Right hindlimb (tissue), 1 donor: ENCODE results near the gene DRD4.

Experiments used
- DNase-seq: peaks from one replicate; pipeline ENCODE4 v3.0.0-alpha.2; 2018

Gene DRD4

DNA sequence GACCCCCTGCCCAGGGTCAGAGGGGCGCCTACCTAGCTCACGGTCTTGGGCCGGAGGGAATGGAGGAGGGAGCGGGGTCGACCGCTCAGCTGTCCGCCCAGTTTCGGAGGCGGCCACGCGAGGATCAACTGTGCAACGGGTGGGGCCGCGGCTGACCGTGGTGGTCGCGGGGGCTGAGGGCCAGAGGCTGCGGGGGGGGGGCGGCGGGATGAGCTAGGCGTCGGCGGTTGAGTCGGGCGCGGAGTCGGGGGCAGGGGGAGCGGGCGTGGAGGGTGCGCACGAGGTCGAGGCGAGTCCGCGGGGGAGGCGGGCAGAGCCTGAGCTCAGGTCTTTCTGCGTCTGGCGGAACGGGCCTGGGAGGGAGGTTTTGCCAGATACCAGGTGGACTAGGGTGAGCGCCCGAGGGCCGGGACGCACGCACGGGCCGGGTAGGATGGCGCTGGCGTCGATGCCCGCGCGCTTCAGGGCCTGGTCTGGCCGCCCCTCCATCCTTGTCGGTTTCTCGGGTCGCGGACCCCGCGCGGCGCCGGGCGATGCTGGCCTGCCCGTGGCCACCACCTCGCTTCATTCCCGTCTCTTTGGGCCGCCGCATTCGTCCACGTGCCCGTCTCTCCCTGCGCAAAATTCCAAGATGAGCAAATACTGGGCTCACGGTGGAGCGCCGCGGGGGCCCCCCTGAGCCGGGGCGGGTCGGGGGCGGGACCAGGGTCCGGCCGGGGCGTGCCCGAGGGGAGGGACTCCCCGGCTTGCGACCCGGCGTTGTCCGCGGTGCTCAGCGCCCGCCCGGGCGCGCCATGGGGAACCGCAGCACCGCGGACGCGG lies at the start of gene DRD4:
DRD4 (plus strand) TSS at position 759 of the 822 bp plus-strand sequence; CDS start at position 795, 36 bp downstream.
- DNase-seq, result peak; percentile 44

GRCh38 chr11:587546-587945 lies 49.5 kb upstream of the DRD4 start:
- no peak for DNase-seq

- DNase-seq, result no peak
Measured at GRCh38 chr11:587978-588380, 49.1 kb upstream of the DRD4 start.

- DNase-seq, result no peak
Measured at GRCh38 chr11:589798-590197, 47.3 kb upstream of the DRD4 start.

GRCh38 chr11:590997-591396 lies 46.1 kb upstream of the DRD4 start:
- no peak for DNase-seq

GRCh38 chr11:592501-592900 lies 44.6 kb upstream of the DRD4 start:
- no peak for DNase-seq

DNA sequence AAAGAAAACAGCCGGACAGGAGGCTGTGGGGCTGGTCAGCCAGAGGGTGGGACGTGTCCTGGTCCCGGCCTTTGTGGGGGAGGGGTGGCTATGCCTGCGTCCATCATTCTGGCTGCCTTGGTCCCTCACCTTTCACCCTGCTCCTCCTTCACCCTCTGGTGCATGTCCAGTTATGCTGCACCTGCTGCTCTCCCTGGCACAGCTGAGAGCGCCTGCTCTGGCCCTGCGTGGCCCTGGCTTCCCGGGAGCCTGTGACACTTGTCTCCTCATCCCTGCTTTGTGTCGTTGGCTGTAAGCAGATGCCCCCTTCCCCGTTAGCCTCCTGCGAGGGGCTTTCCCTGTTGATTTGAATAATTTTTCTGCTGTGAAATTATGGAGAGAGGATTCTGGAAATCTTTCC lies 44.2 kb upstream of the DRD4 start:
- DNase-seq, result no peak

GRCh38 chr11:593347-593746 lies 43.7 kb upstream of the DRD4 start:
- no peak for DNase-seq

GRCh38 chr11:595400-595799 lies 41.7 kb upstream of the DRD4 start:
- no peak for DNase-seq

GRCh38 chr11:596374-596773 lies 40.7 kb upstream of the DRD4 start:
- DNase-seq, result no peak

DNA sequence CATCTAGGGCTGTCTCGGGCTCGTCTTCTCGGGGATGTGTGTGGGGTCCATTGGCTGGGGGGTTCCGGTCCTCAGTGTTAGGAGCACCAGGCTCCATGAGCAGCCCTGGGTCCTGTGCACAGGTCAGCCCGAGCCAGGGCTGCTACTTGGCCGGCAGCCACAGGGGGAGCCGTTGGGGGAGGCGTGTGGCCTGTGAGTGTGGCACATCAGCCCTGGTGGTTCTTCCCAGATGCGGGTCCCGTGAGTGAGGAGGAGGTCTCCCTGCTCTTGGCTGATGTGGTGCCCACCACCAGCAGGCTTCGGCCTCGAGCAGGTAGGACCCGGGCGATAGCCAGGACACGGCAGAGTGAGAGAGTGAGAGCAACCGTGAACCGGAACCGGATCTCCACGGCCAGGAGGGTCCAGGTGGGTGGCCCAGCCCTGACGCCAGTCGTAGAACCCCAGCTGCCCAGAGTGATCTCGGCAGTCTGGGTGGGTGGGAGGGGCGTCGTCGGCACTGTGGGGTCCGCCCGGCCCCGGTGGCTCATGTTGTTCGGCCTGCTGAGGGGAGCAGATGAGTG lies 39.8 kb upstream of the DRD4 start:
- DNase-seq, result no peak

- DNase-seq, result no peak
Measured at GRCh38 chr11:598005-598680, 38.9 kb upstream of the DRD4 start.

DNA sequence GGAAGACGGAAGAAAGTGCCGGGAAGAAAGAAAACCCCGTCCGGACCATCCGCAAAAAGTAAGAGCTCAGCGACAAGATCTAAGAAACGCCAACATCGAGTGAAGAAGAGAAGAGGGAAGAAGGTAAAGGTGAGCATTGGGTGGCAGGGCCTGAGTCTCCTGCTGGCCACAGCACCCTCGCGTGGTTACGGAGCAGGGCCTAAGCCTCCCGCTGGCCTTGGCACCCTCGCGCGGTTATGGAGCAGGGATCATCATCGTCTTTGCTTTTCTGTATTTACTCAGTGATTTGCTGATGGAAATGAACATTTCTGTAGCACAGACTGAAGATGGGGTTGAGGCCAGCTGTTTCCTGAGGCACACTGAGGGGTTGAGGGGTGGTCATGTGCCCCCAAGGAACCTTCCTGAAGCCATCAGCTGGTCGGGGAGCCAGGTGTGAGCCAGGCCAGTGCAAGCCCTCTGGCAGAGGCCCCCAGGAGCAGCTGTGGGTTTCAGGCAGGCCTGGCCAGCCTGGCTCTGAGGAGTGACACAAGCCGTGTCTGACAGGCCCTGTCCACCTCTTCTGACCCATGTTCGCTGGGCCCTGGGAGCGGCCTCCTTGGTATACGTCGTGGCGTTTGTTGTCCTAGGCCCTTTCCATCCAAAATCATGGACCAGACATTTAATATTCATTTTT lies 35.4 kb upstream of the DRD4 start:
- no peak for DNase-seq

DNA sequence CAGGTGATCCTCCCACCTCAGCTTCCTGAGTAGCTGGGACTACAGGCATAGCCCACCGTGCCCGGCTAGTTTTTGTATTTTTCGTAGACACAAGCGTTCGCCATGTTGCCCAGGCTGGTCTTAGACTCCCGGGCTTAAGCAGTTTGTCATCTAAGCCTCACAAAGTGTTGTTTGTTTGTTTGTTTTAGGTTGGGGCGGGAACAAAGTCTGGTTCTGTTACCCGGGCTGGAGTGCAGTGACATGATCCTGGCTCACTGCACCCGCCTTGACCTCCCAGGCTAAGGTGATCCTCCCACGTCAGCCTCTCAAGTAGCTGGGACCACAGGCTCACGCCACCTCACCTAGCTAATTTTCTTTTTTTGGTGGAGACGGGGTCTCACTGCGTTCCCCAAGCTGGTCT lies 33.9 kb upstream of the DRD4 start:
- no peak for DNase-seq

GRCh38 chr11:605286-606129 lies 31.6 kb upstream of the DRD4 start:
- DNase-seq, result no peak

DNA sequence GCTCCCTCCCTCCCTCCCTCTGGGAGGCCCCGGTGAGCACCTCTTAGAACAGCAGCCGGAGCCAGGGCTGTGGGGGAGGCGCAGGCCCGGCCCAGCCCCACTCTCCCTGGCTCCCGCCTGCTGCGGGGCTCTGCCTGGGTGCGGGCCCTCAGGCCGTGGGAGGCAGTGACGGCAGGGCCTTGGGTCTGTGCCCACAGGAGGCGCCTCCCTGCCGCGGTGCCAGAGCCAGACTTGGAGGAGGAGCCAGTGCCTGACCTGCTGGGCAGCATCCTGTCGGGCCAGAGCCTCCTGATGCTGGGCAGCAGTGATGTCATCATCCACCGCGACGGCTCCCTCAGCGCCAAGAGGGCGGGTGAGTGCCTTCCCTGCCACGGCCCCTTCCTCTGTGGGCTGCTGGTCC lies 30.8 kb upstream of the DRD4 start:
- DNase-seq, result no peak

GRCh38 chr11:607020-607780 lies 29.9 kb upstream of the DRD4 start:
- no peak for DNase-seq

GRCh38 chr11:607971-608659 lies 29.0 kb upstream of the DRD4 start:
- no peak for DNase-seq

- no peak for DNase-seq
Measured at GRCh38 chr11:608791-609251, 28.2 kb upstream of the DRD4 start.

DNA sequence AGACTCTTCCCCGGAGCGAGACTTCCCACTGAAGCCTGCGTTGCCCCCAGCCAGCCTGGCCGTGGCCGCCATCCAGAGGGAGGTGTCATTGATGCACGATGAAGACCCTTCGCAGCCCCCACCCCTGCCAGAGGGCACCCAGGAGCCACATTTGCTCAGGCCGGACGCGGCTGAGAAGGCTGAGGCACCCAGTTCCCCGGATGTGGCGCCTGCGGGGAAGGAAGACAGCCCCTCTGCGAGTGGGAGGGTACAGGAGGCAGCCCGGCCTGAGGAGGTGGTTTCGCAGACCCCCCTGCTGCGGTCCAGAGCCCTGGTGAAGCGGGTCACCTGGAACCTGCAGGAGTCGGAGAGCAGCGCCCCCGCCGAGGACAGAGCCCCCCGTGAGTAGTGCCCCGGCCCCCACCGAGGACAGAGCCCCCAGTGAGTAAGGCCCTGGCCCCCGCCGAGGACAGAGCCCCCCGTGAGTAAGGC lies 27.7 kb upstream of the DRD4 start:
- no peak for DNase-seq
